ENCODE results near the gene PGAP6. TPM values are rescaled to one million over a fixed set of nuclear protein-coding genes. Genes with fewer than 3 reads are reported as not detected.
A peak's percentile ranks its signal among the peaks of the same experiment; 100 is the strongest.
"Not testable (repeated sequence)": the region's sequence is repeated elsewhere in the genome, so short reads cannot be mapped to it uniquely, and the experiment has no call there.

Gene PGAP6
- total RNA-seq, 1 donor from 2014 or later = 56.0 TPM

GRCh38 chr16:337975-338575 lies 43.7 kb downstream of the PGAP6 start:
- Mint-ChIP-seq H3K27me3 (no peaks in the 10 kb centered on the region), H3K9me3 (no peaks in the 10 kb centered on the region), H3K36me3 (peaks cover 17% of the 10 kb centered on the region), H3K27ac (no peak overlapping the region), H3K4me1 (ENCODE audit: unreplicated experiment) (no peaks in the 10 kb centered on the region), H3K4me3 (no peak overlapping the region)
- no peak for DNase-seq (ENCODE audit: extremely low spot score, unreplicated experiment)
- TF ChIP-seq, protein P1, sequence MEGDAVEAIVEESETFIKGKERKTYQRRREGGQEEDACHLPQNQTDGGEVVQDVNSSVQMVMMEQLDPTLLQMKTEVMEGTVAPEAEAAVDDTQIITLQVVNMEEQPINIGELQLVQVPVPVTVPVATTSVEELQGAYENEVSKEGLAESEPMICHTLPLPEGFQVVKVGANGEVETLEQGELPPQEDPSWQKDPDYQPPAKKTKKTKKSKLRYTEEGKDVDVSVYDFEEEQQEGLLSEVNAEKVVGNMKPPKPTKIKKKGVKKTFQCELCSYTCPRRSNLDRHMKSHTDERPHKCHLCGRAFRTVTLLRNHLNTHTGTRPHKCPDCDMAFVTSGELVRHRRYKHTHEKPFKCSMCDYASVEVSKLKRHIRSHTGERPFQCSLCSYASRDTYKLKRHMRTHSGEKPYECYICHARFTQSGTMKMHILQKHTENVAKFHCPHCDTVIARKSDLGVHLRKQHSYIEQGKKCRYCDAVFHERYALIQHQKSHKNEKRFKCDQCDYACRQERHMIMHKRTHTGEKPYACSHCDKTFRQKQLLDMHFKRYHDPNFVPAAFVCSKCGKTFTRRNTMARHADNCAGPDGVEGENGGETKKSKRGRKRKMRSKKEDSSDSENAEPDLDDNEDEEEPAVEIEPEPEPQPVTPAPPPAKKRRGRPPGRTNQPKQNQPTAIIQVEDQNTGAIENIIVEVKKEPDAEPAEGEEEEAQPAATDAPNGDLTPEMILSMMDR (conservative IDR thresholded peaks at IDR 0.05) = no peak

GRCh38 chr16:337437-337836 lies 44.3 kb downstream of the PGAP6 start:
- Mint-ChIP-seq H3K4me3 (no peak overlapping the region), H3K4me1 (ENCODE audit: unreplicated experiment) (peaks cover 3% of the 10 kb centered on the region), H3K27me3 (no peaks in the 10 kb centered on the region), H3K9me3 (no peaks in the 10 kb centered on the region), H3K27ac (no peak overlapping the region), H3K36me3 (peaks cover 17% of the 10 kb centered on the region)
- TF ChIP-seq, protein P1 (conservative IDR thresholded peaks at IDR 0.05) = no peak
- no peak for DNase-seq (ENCODE audit: extremely low spot score, unreplicated experiment)

GRCh38 chr16:336269-336668 lies 45.5 kb downstream of the PGAP6 start:
- H3K27me3 Mint-ChIP-seq = no peaks in the 10 kb centered on the region

GRCh38 chr16:334861-335632 lies 46.7 kb downstream of the PGAP6 start:
- DNase-seq (ENCODE audit: extremely low spot score, unreplicated experiment); H3K9me3 Mint-ChIP-seq; H3K4me3 Mint-ChIP-seq; H3K27me3 Mint-ChIP-seq: not testable (repeated sequence)
- H3K36me3 Mint-ChIP-seq = peaks cover 12% of the 10 kb centered on the region
- H3K4me1 Mint-ChIP-seq (ENCODE audit: unreplicated experiment) = peaks cover 22% of the 10 kb centered on the region
- H3K27ac Mint-ChIP-seq = peak overlapping the region; percentile 51

More at GRCh38 chr16:336269-336668, 45.5 kb downstream of the PGAP6 start:
- Mint-ChIP-seq H3K4me3 (no peak overlapping the region), H3K36me3 (peaks cover 13% of the 10 kb centered on the region), H3K9me3 (no peaks in the 10 kb centered on the region), H3K4me1 (ENCODE audit: unreplicated experiment) (peaks cover 11% of the 10 kb centered on the region), H3K27ac (no peak overlapping the region)
- no peak for DNase-seq (ENCODE audit: extremely low spot score, unreplicated experiment)
- TF ChIP-seq, protein P1 (conservative IDR thresholded peaks at IDR 0.05) = no peak

- not testable (repeated sequence) for H3K4me3 Mint-ChIP-seq, H3K27ac Mint-ChIP-seq, H3K9me3 Mint-ChIP-seq
Measured at GRCh38 chr16:334164-334832, 47.5 kb downstream of the PGAP6 start.

GRCh38 chr16:333406-334094 lies 48.2 kb downstream of the PGAP6 start:
- no peaks in the 10 kb centered on the region for H3K27me3 Mint-ChIP-seq
- no peak for DNase-seq (ENCODE audit: extremely low spot score, unreplicated experiment)
- H3K36me3 Mint-ChIP-seq = peaks cover 7% of the 10 kb centered on the region
- H3K27ac Mint-ChIP-seq = no peak overlapping the region
- H3K4me3 Mint-ChIP-seq = no peak overlapping the region
- H3K9me3 Mint-ChIP-seq = no peaks in the 10 kb centered on the region
- H3K4me1 Mint-ChIP-seq (ENCODE audit: unreplicated experiment) = peaks cover 22% of the 10 kb centered on the region
- TF ChIP-seq, protein P1 (conservative IDR thresholded peaks at IDR 0.05) = no peak

More at GRCh38 chr16:334164-334832, 47.5 kb downstream of the PGAP6 start:
- not testable (repeated sequence) for H3K36me3 Mint-ChIP-seq; H3K27me3 Mint-ChIP-seq; DNase-seq (ENCODE audit: extremely low spot score, unreplicated experiment)
- peaks cover 22% of the 10 kb centered on the region for H3K4me1 Mint-ChIP-seq (ENCODE audit: unreplicated experiment)

GRCh38 chr16:331181-331814 lies 50.5 kb downstream of the PGAP6 start:
- Mint-ChIP-seq H3K4me1 (ENCODE audit: unreplicated experiment) (peaks cover 22% of the 10 kb centered on the region), H3K27ac (peak overlapping the region; percentile 43)
- not testable (repeated sequence) for H3K27me3 Mint-ChIP-seq; DNase-seq (ENCODE audit: extremely low spot score, unreplicated experiment); H3K4me3 Mint-ChIP-seq; H3K36me3 Mint-ChIP-seq; H3K9me3 Mint-ChIP-seq
